GM12873 (cell line): ENCODE measurements around the gene CAPSL.

ENCODE experiments used
- CTCF ChIP-seq: IDR thresholded peaks from 2 replicates; pipeline ENCODE4 v1.5.1; 2012; ENCODE audit warnings: low read depth, mild to moderate bottlenecking, moderate library complexity, low read length, control low read depth; ENCODE audit not compliant: insufficient read depth; ENCODE audit errors: missing control alignments

Gene CAPSL

DNA sequence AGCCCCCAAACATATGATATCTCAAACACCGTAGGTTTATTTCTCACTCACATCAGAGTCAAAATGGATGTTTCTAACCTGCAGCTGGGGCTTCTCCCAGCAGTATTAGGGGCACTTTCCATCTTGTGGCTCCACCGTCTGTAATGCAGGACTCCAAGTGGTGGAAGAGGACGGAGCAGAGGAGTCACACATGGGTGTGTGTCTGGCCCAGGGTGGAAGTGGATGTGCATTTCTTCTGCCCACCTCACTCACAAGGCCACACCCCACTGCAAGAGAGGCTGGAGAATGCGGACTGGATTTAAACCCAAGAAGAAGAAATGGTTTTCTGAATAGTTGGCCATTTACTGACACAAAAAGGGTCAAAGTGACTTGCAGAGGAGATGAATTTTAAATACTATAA is 67.8 kb downstream of the CAPSL start:
- no peak for TF ChIP-seq CTCF

DNA sequence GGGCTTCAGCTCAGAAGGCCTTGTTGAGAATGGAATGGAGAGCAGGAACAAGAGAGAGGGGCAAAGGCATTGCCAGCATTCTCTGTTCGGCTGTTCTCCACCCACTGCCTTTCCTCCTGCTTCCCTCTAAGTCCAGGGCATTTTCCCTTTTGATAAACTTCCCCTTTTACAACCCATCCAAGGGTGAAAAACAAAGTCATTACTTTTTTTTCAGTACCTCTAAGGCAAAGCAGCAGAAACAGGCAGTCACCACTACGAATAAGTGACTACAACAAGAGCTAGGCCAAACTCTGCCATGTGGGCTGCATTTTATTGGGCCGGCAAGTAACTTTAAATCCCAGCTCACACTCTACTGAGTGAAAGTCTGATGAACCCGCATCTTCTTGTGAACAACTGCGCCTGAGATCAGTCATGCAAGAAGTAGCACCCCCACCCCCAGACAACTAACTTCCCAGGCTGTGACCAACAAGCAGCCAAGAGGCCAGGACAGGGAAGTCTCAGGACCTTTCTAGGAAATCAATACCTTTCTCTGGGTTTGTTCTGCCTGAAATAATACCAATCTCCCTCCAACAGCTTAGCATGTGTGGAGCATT is 68.6 kb downstream of the CAPSL start:
- no peak for TF ChIP-seq CTCF

DNA sequence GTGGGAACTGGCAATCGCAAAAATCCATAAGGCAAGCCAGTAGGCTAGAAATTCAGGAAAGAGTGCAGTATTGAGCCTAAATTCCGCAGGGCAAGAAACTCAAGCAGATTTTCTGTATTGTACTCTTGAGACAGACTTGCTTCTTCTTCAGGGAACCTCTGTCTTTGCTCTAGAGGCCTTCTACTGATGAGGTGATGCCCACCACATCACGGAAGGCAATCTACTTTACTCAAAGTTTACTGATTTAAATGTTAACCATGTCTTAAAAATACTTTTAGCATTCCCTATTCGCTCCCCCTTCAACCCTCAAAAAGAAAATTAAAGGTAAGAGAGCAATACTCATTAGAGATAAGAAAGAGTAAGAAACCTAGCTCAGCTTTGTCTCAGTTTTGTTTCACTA is 70.4 kb downstream of the CAPSL start:
- no peak for TF ChIP-seq CTCF

DNA sequence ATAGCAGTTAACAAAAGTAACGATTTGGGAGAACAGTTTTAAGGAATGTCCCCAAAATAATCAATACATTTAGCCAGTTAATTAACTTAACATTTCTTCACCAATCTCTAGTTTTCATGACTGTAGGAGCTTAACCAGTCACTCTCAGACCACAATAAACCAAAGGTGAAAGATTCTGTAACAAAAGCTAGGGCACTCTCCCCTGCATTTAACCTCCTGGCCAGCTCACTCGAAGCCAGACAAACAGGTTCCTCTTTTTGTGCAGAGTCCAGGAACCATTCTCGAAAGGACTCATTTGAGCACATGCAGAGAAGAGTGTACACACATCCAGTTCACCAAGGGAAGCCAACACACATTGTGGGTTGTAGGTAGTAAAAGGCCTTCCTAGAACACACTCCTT is 75.3 kb downstream of the CAPSL start:
- no peak for TF ChIP-seq CTCF

DNA sequence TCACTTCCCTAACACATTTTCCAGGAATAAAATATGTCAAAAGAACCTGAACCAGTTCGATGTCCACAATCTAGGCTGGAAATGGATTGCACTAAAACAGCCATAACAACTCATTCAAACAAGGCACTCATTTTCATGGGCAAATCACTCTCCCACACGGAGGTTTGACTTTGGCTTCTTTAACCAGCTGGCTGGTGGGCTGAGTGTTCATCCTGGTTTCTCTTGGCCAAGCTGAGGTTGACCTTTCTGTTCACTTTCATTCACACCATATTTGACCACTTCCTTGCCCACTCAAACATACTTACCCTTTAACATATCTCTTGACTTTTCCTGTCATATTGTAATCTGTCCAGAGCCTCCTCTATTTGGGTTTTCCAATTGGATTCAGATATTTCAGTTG is 76.3 kb downstream of the CAPSL start:
- TF ChIP-seq CTCF = no peak

GRCh38 chr5:35861718-35862117 is 76.7 kb downstream of the CAPSL start:
- TF ChIP-seq CTCF = no peak

DNA sequence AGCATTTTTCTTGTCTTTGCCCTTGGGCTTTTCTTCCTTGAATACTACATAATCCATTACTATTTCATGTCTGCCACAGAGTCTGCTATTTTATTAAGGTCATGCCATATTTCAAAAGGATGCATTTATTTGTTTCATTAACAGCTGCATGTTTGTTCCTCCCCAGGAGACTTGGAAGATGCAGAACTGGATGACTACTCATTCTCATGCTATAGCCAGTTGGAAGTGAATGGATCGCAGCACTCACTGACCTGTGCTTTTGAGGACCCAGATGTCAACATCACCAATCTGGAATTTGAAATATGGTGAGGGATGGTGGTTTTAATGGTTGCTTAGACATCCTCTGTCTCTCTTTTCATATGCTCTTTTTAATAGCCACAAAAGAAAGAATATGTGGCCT is 77.7 kb downstream of the CAPSL start:
- TF ChIP-seq CTCF = no peak
